Measurements from ENCODE around the gene AIF1.

Gene AIF1

GRCh38 chr6:31645325-31645724 is 30.3 kb downstream of the AIF1 start:
- no peak for DNase-seq

GRCh38 chr6:31651602-31652191 is 36.7 kb downstream of the AIF1 start:
- no peak for DNase-seq

GRCh38 chr6:31652925-31653724 is 38.1 kb downstream of the AIF1 start:
- DNase-seq: peak; percentile 89

GRCh38 chr6:31654574-31655348 is 39.7 kb downstream of the AIF1 start:
- DNase-seq: no peak

- DNase-seq: no peak
These were observed 40.6 kb downstream of the AIF1 start, which contains the start of gene APOM for GRCh38 chr6:31655349-31656237. Gene APOM, plus strand, starts transcription at chr6:31655894. Its CDS starts 73 bp downstream, at chr6:31655967.

- DNase-seq: peak; percentile 52
These were observed 42.5 kb downstream of the AIF1 start for GRCh38 chr6:31657406-31658157.

GRCh38 chr6:31658158-31658688 is 43.2 kb downstream of the AIF1 start:
- DNase-seq: no peak

GRCh38 chr6:31658983-31659648 is 44.1 kb downstream of the AIF1 start:
- no peak for DNase-seq

GRCh38 chr6:31659649-31660380 is 44.8 kb downstream of the AIF1 start:
- DNase-seq: peak; percentile 50

- DNase-seq: peak; percentile 82
These were observed 45.6 kb downstream of the AIF1 start, which contains the start of gene C6orf47 for GRCh38 chr6:31660381-31661261. Gene C6orf47, minus strand, starts transcription at chr6:31660778. Its CDS starts 831 bp downstream, at chr6:31659947.

GRCh38 chr6:31661262-31662123 is 46.5 kb downstream of the AIF1 start:
- DNase-seq: no peak

- DNase-seq: no peak
These were observed 47.2 kb downstream of the AIF1 start for GRCh38 chr6:31662124-31662723.

- DNase-seq: no peak
These were observed 48.3 kb downstream of the AIF1 start for GRCh38 chr6:31663126-31663960.

- DNase-seq: no peak
These were observed 49.1 kb downstream of the AIF1 start for GRCh38 chr6:31663961-31664789.

- DNase-seq: peak; percentile 93
These were observed 49.9 kb downstream of the AIF1 start, which contains the start of gene GPANK1 for GRCh38 chr6:31664790-31665500. Gene GPANK1, minus strand, starts transcription at chr6:31664997. Its CDS starts 519 bp downstream, at chr6:31664478.

All from activated CD4-positive, alpha-beta T cell treated with anti-CD3 and anti-CD28 coated beads for 48 hours (primary cell).